ENCODE measurements around the gene CLMN. TPM values are rescaled to one million over a fixed set of nuclear protein-coding genes. Genes with fewer than 3 reads are reported as not detected.

CLMN gene
- total and polyA plus RNA-seq, 2 experiments from 2014 or later, result 3.2 to 5.7 TPM

DNA sequence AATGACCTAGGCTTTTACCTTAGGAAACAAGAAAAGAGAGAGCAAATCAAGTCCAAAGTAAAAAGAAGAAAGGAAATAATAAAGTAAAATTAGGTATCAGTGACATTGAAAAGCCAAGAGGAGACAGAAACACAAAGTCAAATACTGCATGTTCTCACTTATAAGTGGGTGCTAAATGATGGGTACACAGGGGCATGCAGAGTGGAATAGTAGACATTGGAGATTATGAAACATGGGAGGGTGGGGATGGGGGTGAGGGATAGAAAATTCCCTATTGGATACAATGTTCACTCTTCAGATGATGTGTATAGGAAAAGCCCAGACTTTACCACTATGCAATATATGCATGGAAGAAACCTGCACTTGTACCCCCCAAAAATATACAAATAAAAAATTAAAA, 35.1 kb upstream of the CLMN start (continued):
- no peak for TF ChIP-seq ZNF462 (CRISPR knock-in tag; IDR thresholded peaks at IDR 0.05)
- no peak for TF ChIP-seq ZNF114 (CRISPR knock-in tag; IDR thresholded peaks at IDR 0.05)
- TF ChIP-seq ZNF331 (CRISPR knock-in tag; IDR thresholded peaks at IDR 0.05; ENCODE audit: low read depth), result no peak
- TF ChIP-seq STAT1 (IDR thresholded peaks at IDR 0.05; ENCODE audit: unreplicated experiment), result no peak
- no peak for TF ChIP-seq EZH2phosphoT487 (IDR thresholded peaks at IDR 0.05; ENCODE audit: unreplicated experiment)
- TF ChIP-seq ETS1 (IDR thresholded peaks at IDR 0.05), result no peak
- TF ChIP-seq, protein P1, sequence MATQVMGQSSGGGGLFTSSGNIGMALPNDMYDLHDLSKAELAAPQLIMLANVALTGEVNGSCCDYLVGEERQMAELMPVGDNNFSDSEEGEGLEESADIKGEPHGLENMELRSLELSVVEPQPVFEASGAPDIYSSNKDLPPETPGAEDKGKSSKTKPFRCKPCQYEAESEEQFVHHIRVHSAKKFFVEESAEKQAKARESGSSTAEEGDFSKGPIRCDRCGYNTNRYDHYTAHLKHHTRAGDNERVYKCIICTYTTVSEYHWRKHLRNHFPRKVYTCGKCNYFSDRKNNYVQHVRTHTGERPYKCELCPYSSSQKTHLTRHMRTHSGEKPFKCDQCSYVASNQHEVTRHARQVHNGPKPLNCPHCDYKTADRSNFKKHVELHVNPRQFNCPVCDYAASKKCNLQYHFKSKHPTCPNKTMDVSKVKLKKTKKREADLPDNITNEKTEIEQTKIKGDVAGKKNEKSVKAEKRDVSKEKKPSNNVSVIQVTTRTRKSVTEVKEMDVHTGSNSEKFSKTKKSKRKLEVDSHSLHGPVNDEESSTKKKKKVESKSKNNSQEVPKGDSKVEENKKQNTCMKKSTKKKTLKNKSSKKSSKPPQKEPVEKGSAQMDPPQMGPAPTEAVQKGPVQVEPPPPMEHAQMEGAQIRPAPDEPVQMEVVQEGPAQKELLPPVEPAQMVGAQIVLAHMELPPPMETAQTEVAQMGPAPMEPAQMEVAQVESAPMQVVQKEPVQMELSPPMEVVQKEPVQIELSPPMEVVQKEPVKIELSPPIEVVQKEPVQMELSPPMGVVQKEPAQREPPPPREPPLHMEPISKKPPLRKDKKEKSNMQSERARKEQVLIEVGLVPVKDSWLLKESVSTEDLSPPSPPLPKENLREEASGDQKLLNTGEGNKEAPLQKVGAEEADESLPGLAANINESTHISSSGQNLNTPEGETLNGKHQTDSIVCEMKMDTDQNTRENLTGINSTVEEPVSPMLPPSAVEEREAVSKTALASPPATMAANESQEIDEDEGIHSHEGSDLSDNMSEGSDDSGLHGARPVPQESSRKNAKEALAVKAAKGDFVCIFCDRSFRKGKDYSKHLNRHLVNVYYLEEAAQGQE (IDR thresholded peaks at IDR 0.05; ENCODE audit: unreplicated experiment), result no peak
